HG02973 (cell line): Measurements from ENCODE around the gene CSTPP1.
"Not testable (repeated sequence)": the region's sequence is repeated elsewhere in the genome, so short reads cannot be mapped to it uniquely, and the experiment has no call there.

Experiments used
- ATAC-seq: cut with Tn5 transposase; IDR thresholded peaks from one replicate; pipeline ENCODE4 v1.9.1; 2021; ENCODE audit warnings: moderate library complexity; ENCODE audit not compliant: unreplicated experiment

The CSTPP1 gene

DNA sequence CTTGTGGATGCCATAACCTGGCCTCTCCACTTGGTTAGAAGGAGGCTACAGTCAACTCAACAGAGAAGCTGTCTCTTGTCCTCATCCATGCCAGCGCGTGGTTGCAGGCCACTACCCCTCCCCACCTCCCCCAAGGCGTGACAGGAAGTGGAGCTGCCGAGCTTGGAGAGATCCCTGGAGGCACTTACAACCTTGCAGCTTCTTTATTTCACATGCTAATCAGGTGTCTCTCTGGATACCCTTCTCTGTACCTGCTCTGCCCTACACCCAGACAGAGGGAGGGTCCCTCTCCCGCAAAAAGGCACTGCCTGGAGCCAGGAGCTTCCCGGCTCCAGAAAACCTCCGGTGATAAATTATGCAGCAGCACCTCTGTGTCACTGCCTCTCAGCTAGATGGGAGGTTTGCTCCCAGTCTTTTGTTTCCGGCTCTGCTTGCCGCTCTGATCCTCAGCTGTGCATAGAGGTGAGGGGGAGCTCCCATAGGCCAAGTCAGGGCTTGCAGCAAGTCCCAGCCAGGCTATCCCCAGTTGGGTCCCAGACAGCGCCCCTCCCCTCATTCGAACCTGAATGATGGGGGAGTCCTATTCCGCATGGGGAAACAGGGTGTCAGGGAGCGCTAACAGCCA is 23.9 kb upstream of the CSTPP1 start:
- ATAC-seq = no peak

DNA sequence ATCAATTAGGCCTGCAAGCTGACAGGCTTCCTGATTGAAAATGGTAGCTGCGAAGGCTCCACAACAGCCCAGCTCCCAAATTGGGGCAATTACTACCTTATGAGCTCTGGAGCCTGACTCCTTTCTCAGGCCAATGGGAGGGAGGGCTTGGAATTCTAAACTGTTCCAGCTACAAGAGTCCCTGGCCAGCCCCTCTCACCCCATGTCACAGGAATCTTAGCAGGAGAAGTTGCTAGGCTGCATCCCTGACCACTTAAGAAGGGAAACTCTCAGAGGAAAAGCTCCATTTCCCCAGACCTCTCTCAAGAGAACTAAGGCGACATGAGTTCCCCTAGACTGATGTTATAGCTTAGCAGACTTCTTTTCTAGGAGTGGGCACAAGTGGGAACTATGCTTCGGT is 23.1 kb upstream of the CSTPP1 start:
- ATAC-seq = no peak

DNA sequence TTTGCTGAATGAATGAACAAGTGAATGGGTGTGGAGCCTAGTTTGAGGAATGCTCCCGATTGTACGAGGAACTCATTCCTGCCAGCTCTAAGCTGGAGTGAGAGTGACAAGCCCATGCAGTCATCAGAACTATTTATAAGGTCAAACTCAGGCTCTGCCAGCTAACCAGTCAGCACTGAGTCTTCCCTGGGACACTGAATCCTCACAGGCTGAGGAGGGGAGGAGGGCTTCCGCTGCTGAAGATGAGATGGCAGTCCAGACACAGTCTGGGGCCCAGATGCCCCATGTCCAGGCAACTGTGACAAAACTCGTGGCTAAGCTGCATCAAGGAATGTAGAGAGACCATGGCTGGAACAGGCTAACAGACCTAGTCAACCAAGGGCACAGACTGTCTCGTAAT is 22.2 kb upstream of the CSTPP1 start:
- no peak for ATAC-seq

DNA sequence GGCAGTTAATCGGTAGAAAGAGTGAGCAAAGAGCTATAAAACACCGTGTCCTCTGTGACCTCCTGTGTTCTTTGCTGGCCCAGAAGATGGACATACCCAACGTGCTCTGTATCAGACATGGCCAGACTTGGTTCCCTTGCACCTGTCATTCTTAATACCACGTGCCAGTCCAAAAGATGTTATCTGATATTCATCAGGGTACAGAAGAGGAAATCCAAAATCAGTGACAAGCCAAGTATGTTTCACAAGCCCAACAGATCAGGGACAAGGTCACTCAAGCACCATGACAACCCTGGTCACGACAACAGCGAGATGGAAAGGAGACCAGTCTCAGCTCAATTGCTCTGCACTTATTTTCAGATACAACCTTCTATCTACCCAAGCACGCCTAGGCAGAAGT is 21.7 kb upstream of the CSTPP1 start:
- ATAC-seq = no peak

DNA sequence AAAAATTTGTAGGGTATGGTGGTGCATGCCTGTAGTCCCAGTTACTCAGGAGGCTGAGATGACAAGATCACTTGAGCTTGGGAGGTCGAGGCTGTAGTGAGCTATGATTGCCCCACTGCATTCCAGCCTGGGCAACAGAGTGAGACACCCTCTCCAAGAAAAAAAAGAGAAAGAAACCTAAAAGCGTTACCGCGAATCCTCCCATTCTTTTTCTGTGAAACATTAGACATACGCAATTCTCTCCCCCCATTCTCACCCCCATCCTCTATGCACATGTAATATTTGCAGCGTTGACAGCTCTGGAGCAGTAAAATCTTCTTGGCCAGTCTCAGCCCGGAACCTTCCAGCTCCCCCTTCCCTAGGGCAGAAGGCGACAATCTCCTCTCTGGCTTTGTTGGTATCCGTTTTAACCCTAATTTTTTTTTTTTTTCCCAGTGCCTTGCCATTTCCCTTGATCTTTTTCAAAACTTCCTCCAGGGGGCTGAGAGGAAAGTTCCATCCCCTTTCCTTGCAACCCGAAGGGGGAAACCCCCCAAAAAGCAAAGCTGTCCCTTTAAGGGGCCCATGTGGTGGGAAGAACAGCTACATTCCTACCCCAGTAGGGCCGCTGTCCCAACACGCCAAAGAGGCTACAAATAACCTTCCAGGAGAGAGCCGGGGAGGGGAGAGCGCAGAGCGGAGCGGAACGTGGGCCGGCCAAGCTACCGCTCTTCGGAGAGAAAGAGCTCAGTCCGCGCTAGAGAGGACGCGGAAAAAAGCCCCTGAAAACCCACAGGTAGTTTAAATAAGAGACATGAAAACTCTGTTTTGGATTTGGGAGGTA is 20.1 kb upstream of the CSTPP1 start:
- no peak for ATAC-seq

DNA sequence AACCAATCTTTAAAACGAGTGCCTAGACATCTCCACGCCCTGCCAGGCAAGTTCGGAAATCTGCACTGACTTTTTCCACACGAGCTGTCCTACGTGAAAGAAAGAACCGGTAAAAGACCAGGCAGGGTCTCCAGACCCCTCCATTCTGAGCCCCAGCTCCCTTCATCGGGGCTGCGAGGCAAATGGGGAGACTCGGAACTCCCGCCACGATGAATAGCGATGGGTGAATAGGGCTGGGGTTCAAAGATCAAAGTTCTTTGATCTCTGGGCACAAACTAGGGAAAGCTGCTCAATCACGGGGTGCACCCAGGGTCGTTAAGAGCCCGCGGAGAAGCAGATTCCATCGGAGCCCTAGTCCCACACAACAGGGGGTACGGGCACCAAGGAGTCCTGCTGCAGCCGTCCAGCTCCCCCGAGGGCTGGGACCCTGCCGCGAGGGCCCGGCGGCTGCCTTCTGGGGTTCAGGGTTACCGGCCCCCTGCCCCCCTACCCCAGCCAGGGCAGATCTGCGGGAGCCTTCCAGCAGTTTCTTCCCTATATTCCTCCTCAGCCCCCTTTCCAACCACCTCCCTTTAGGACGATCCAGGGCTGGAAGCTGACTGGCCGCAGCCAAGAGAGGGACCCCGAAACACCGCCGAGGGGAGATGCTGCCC is 19.3 kb upstream of the CSTPP1 start:
- no peak for ATAC-seq

DNA sequence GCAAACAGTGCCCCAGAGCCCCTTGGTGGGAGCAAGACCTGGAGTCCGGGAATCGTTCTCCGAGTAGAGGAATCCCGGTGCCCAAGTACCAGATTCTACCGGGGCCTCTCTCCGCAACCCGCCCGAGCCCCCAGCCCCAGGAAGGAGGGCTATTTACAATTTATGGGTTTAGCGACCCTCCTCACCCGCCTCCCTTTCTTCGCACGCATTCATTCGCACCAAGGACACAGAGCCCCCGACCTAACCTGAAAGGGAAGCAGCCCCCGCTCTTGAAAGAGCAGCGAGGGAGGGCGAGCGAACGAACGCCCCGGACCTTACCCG is 18.8 kb upstream of the CSTPP1 start:
- ATAC-seq = no peak

DNA sequence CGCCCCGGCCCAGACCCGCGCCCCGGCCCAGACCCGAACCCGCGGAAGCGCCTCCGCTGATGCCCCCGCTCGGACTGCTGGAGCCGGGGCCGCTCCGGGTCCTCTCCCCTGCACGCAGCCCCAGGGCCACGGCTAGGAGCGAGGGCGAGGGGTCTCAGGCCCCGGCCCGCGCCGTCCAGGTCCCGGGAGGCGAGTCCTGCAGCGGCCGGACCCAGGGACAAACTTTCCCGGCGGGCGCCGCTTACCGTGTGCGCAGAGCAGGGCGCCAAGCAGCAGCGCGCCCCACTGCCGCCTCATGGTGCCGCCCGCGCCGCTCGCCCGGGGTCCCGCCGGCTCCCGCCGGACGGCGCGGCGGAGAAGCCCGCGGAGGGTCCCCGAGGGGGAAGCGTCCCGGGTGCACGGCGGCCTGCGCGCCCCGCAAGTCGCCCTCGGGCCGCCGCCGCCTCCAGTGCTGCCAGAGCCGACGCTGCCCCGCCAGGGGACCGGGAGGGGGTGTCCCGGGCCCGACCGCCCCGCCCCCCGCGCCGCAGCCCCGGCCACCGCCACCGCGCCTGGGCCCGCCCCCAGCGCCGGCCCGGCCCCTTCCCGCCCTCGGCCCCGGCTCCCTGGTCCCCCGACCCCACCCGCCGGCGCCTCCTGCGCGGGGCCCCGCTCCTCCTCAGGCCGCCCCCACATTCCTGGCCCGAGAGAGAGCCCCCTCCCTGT is 18.3 kb upstream of the CSTPP1 start, which contains the start of gene LRP4:
Gene LRP4, minus strand, starts transcription at position 468 of the 705 bp plus-strand sequence. Its CDS starts 171 bp downstream, at position 297.
- no peak for ATAC-seq

DNA sequence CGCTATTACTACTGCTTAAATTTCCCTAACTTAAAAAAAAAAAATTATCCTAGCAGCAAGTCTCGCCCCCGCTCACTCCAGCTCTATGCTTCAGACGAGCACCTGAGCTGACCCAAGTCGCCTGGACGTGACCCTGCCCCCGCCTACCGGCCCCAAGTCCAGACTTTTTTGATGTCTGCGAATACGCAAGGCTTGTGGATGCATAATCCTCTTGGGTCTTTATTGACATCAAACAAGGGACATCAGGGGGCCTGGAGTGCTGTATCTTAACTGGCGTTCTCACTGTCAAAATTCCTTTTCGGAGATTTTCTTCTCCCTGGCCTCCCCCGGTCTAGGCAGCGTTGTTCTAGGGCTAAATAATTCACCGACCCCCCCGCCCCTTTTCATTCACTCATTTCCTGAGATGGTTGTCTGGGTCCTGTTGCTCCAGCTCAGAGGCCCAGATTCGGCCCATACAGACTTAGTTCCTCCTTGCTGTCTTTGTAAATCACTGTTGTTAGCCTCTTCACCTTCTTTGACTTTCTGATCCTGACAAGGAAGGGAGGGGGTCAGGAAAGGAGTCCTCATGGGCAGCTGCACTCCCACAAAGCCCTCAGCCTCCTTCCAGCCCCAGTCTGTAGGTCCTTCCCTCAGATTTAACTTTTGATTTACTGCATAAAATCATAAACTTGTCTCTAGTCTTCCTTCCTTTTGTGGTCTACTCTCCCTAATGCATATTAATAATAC is 17.6 kb upstream of the CSTPP1 start:
- no peak for ATAC-seq

DNA sequence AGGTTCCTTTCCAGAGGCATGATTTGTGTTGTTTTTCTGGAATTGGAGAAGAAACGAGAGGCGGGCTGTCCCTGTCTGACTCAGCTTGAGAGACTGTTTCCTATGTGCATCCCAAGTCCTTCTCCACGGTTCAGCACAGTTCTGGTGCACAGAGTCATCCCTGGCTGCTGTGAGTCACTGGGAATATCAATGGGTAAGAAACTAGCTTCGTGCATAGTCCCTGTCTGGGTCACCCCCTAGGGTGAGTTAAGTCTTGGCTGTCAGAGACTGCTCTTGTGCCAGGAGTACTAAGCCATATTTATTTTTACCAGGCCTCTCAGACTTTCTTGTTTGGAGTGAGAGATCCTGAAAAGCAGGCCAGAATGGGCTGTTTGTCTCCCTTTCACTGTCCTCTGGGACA is 15.8 kb upstream of the CSTPP1 start:
- no peak for ATAC-seq

DNA sequence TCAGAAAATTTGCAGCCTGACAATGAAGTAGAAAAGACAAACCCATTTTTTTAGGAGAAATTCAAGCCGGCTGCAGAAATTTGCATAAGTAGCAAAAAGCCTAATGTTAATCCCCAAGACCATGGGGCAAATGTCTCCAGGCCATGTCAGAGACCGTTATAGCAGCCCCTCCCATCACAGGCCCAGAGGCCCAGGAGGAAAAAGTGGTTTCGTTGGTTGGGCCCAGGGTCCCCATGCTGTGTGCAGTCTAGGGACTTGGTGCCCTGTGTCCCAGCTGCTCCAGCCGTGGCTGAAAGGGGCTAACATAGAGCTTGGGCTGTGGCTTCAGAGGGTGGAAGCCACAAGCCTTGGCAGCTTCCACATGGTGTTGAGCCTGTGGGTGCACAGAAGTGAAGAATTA is 8.6 kb upstream of the CSTPP1 start:
- ATAC-seq = not testable (repeated sequence)

DNA sequence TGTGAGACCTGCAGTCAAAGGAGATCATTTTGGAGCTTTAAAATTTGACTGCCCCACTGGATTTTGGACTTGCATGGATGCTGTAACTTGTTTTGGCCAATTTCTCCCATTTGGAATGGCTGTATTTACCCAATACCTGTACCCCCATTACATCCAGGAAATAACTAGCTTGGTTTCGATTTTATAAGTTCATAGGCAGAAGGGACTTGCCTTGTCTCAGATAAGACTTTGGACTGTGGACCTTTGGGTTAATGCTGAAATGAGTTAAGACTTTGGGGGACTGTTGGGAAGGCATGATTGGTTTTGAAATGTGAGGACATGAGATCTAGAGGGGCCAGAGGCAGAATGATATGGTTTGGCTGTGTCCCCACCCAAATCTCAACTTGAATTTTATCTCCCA is 7.9 kb upstream of the CSTPP1 start:
- ATAC-seq = not testable (repeated sequence)

DNA sequence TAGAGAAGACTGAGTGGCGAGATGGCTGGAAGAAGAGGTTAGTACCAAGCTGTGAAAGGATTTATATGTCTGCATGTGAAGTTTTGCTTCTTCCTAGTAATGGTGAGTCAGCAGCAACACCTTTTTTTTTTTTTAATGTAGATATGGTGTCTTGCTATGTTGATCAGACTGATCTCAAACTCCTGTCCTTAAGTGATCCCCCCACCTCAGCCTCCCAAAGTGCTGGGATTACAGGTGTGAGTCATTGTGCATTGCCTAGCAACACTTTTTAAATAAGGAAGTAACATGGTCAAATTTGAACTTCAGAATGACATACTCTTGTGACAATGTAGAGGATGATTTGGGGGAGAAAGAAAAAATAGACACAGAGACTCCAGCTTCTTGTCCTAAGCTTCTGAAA is 6.5 kb upstream of the CSTPP1 start:
- no peak for ATAC-seq

DNA sequence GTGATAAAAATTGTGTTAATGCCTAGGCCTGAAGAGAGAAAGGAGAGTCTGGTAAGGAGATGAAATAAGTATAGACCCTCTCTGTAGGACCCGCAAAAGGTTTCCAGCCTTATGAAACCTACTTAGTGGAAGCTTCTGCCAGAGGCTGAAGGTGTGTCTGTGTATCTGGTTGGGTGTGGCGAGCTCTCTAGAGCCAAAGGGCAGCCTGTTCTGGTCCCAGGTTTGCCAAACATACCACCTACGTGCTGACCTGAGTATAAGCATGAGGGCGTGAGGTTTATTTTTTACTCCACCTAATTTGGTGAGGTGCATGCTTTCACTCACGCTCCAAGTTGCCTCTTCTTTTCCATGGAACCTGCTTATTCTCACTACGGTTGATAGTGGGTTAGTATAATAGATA is 5.6 kb downstream of the CSTPP1 start:
- no peak for ATAC-seq

DNA sequence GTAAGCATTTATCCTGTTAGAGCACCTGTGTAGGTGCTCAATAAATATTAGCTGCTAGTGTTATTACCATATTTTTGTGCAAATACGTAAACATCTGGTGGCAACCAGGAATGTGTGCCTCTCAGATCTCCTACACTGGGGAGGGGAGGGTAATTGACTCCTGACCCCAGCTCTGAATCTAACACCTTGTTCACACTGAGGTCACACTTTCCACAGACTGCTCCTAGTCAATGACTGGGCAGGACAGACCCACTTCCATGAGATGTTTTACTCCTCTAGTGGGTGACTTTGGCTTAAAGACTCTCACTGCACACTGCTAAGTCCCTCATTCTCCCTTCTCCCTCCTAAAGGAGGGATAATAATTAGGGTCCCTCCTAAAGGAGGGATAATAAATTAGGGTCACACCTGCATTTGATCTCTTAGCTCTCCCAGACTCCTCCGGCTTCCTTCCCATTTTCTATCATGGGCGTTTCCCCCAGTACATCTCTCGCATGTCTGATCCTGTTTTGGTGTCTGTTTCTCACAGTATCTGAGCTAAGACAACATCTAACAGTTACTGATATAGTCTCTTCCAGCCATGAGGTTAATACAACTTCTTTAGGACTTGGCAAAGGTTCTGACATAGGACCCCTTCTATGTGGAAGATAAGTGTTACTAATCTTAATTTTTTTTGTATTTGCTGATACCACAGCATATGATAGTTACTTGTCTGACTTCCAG is 8.0 kb downstream of the CSTPP1 start:
- ATAC-seq = no peak

DNA sequence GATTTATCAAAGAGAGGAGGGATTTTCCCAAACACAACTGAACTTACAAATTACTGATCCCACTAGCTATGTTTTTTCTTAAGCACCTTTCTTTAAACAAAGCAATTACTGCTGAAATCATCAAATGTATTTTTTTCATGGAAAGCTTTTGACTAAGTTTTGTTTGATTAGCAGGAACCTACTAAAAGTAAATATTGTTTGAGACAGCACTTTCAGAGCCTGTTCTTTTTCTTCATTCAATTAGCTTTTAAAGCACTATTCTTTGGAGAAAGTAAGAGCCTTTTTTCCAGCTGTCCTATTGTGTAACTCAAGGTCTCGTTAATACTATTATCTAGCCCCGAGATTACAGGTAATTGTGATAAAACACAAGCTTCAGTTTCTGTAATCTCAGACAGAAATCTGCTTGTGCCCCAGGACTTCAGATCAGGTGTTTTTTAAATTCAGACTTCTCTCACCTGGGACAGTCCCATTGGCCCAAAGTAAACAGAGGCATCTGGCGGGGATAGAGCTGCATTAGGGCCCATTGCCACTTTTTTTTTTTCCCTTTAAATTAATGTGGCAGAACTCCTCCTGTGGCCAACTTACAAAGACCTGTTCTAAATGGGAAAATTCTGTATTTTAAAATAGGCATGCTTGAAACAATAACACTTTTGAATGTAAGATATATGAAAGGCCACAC is 11.0 kb downstream of the CSTPP1 start:
- ATAC-seq = no peak

DNA sequence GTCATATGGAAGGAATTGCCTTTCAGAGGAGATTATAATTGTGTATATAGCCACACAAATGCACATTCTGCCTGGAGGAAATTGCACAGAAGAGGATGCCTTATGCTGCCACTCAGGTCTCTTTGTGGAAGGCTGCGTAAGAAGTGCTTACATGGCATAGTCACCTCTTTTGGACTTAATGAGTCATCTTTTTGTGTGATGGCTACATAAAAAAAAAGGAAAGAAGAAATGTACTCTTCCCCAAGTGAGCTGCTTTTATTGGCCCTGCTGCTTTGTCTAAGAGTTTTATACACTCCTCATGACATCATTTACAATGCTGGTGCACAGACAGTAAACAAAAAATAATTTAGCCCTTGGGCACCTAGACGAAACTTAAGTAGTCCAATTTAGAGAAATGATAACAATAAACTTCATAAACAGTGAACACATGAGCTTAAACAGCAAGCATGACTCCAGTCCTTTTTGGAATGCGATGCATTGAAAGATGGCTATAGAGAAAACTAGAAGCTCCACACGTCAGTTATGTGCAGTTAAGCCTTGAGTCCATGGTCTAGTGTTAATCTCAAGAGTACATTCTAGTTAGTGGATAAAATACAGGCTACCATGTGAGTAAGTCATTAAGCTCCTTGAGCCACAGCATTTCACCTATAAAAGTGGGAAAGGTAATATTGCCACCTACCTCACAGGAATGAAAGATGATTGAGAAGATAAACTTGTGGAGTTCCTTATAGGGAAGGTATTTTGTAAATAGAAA is 12.0 kb downstream of the CSTPP1 start:
- ATAC-seq = no peak

DNA sequence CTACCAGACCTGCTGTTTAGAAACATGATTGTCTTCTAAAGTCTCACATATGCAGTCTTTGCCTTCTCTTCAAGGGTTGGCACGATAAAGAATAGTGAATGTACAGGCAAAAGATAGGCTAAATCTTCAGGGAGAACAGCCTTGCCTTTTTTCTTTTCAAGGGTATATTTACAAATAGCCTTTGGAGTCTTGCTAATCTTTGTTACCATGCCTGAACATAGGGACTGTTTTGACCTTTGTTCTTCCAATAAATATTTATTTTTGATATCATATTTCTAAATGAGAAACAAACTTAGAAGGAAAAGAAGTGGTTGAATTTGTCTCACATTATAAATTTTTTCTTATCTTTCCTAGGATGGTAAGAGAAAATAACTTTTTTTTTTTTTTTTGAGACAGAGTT is 12.7 kb downstream of the CSTPP1 start:
- ATAC-seq = no peak

DNA sequence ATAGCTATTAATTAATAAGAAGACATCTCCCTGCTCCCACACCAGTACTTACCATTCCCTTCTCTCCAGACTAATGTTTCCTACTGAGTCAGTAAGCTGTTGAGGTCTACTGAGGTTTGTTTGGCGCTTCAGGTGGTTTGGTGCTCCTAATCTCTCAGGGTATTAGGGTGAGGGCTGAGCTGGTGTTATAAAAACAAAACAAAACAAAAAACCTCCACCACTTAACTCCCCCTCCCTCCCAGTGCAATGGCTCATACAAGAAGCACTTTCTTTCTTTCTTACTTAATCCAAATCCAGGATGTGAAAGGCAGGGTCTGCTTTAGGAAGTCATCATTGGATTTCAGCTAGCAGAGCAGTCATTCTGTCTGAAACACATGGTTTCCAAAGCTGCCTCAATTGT is 15.3 kb downstream of the CSTPP1 start:
- ATAC-seq = no peak
